HEK293T (cell line): ENCODE data around the gene STON2.

ENCODE experiments used
- CTCF ChIA-PET: fragments of 350-600 bp; formaldehyde crosslinking; extraction: SDS; loops from one replicate; lab custom pipeline; 2021; ENCODE audit warnings: antibody characterized with exemption, inconsistent platforms; lab: Yijun Ruan, JAX
- POLR2A ChIA-PET: fragments of 350-600 bp; formaldehyde crosslinking; extraction: SDS; loops from one replicate; lab custom pipeline; 2020; ENCODE audit warnings: antibody characterized with exemption, inconsistent platforms; lab: Yijun Ruan, JAX
- DNase-seq: peaks from one replicate; pipeline ENCODE4 v3.0.0; 2012; ENCODE audit warnings: mixed read lengths; ENCODE audit errors: extremely low spot score
- ARNT ChIP-seq: fragments of 450-650 bp; IDR thresholded peaks from 2 replicates; pipeline ENCODE4 v1.6.1; 2017; ENCODE audit warnings: mild to moderate bottlenecking
- BHLHE40 ChIP-seq: fragments of 450-650 bp; IDR thresholded peaks from 2 replicates; pipeline ENCODE4 v1.6.1; 2016; ENCODE audit warnings: mild to moderate bottlenecking, moderate library complexity, borderline replicate concordance
- CTBP1 ChIP-seq: fragments of 450-650 bp; IDR thresholded peaks from 2 replicates; pipeline ENCODE4 v1.6.1; 2016; ENCODE audit warnings: borderline replicate concordance
- ELF4 ChIP-seq: fragments of 450-650 bp; IDR thresholded peaks from 2 replicates; pipeline ENCODE4 v1.6.1; 2017; ENCODE audit warnings: antibody characterized with exemption
- FOXA1 ChIP-seq: fragments of 450-650 bp; IDR thresholded peaks from 2 replicates; pipeline ENCODE4 v1.6.1; 2016; ENCODE audit warnings: mild to moderate bottlenecking
- FOXK2 ChIP-seq: fragments of 450-650 bp; IDR thresholded peaks from 2 replicates; pipeline ENCODE4 v1.6.1; 2016; ENCODE audit warnings: mild to moderate bottlenecking
- FOXM1 ChIP-seq: fragments of 450-650 bp; IDR thresholded peaks from 2 replicates; pipeline ENCODE4 v1.6.1; 2017; ENCODE audit warnings: mild to moderate bottlenecking, borderline replicate concordance
- HDGF ChIP-seq: fragments of 450-650 bp; IDR thresholded peaks from 2 replicates; pipeline ENCODE4 v1.6.1; 2017; ENCODE audit warnings: antibody characterized with exemption, borderline replicate concordance
- L3MBTL2 ChIP-seq: fragments of 450-650 bp; conservative IDR thresholded peaks from 2 replicates; pipeline ENCODE4 v1.6.1; 2016; ENCODE audit warnings: mild to moderate bottlenecking
- LEF1 ChIP-seq: fragments of 450-650 bp; IDR thresholded peaks from 2 replicates; pipeline ENCODE4 v1.6.1; 2017; ENCODE audit warnings: mild to moderate bottlenecking, borderline replicate concordance
- NFRKB ChIP-seq: fragments of 450-650 bp; IDR thresholded peaks from 2 replicates; pipeline ENCODE4 v1.6.1; 2016; ENCODE audit warnings: mild to moderate bottlenecking, moderate library complexity
- PKNOX1 ChIP-seq: fragments of 450-650 bp; IDR thresholded peaks from 2 replicates; pipeline ENCODE4 v1.6.1; 2016
- SP1 ChIP-seq: fragments of 450-650 bp; IDR thresholded peaks from 2 replicates; pipeline ENCODE4 v1.6.1; 2017
- SUZ12 ChIP-seq: fragments of 450-650 bp; IDR thresholded peaks from 2 replicates; pipeline ENCODE4 v1.6.1; 2016; ENCODE audit warnings: mild to moderate bottlenecking
- TARDBP ChIP-seq: fragments of 450-650 bp; IDR thresholded peaks from 2 replicates; pipeline ENCODE4 v1.6.1; 2016
- ZNF384 ChIP-seq: fragments of 450-650 bp; IDR thresholded peaks from 2 replicates; pipeline ENCODE4 v1.6.1; 2016

STON2 gene

GRCh38 chr14:81298122-81298521 is 102.0 kb downstream of the STON2 start:
- DNase-seq = no peak
- ChIA-PET CTCF (no interaction called here), POLR2A (no interaction called here)
- TF ChIP-seq L3MBTL2 (no peak), SUZ12 (no peak), FOXM1 (no peak), PKNOX1 (no peak), NFRKB (no peak), FOXA1 (no peak), TARDBP (no peak), BHLHE40 (no peak), CTBP1 (no peak), SP1 (no peak), ELF4 (no peak), LEF1 (no peak), HDGF (no peak), ZNF384 (no peak), ARNT (no peak), FOXK2 (no peak)

- ChIA-PET POLR2A (no interaction called here), CTCF (no interaction called here)
- no peak for TF ChIP-seq FOXA1
- TF ChIP-seq SUZ12 = no peak
- no peak for TF ChIP-seq ELF4
- no peak for TF ChIP-seq NFRKB
- no peak for TF ChIP-seq LEF1
- TF ChIP-seq FOXM1 = no peak
- TF ChIP-seq TARDBP = no peak
- TF ChIP-seq HDGF = no peak
- TF ChIP-seq ZNF384 = no peak
- no peak for TF ChIP-seq ARNT
- no peak for TF ChIP-seq BHLHE40
- TF ChIP-seq SP1 = no peak
- DNase-seq = no peak
These were observed 103.9 kb downstream of the STON2 start for GRCh38 chr14:81295958-81296923.

GRCh38 chr14:81289516-81289915 is 110.6 kb downstream of the STON2 start:
- DNase-seq = no peak
- POLR2A ChIA-PET = no interaction called here
- CTCF ChIA-PET = no interaction called here
- TF ChIP-seq SP1 (no peak), FOXM1 (no peak), LEF1 (no peak)

GRCh38 chr14:81286574-81287370 is 113.4 kb downstream of the STON2 start:
- TF ChIP-seq CTBP1 (no peak), HDGF (no peak), FOXK2 (no peak), ELF4 (no peak), PKNOX1 (no peak), TARDBP (no peak), FOXM1 (no peak), NFRKB (no peak), ARNT (no peak), ZNF384 (no peak)
- ChIA-PET CTCF (no interaction called here), POLR2A (no interaction called here)
- no peak for DNase-seq

- ChIA-PET POLR2A (no interaction called here), CTCF (no interaction called here)
- no peak for DNase-seq
- TF ChIP-seq LEF1 = no peak
- no peak for TF ChIP-seq ZNF384
- no peak for TF ChIP-seq FOXK2
- no peak for TF ChIP-seq NFRKB
- no peak for TF ChIP-seq BHLHE40
- no peak for TF ChIP-seq CTBP1
- no peak for TF ChIP-seq TARDBP
- TF ChIP-seq PKNOX1 = no peak
- TF ChIP-seq HDGF = no peak
- TF ChIP-seq ARNT = no peak
- TF ChIP-seq SUZ12 = no peak
- no peak for TF ChIP-seq ELF4
- no peak for TF ChIP-seq L3MBTL2
- no peak for TF ChIP-seq FOXA1
- TF ChIP-seq FOXM1 = no peak
- no peak for TF ChIP-seq SP1
These were observed 114.9 kb downstream of the STON2 start for GRCh38 chr14:81285245-81285644.

GRCh38 chr14:81281332-81281731 is 118.8 kb downstream of the STON2 start:
- DNase-seq = no peak
- POLR2A ChIA-PET = no interaction called here
- TF ChIP-seq BHLHE40 = no peak
- no peak for TF ChIP-seq NFRKB
- TF ChIP-seq L3MBTL2 = no peak
- no peak for TF ChIP-seq SP1
- TF ChIP-seq ELF4 = no peak
- CTCF ChIA-PET = no interaction called here
